ENCODE results near the gene CLTB. TPM values are rescaled to one million over a fixed set of nuclear protein-coding genes. Genes with fewer than 3 reads are reported as not detected.

The CLTB gene
- total and polyA plus RNA-seq, 10 of the 15 experiments (the other 5 are each of a cell fraction or from before 2014, with no cell fraction given) = 1.6 to 52.8 (median 36.9) TPM

GRCh38 chr5:176394096-176394495, 22.2 kb downstream of the CLTB start:
- Histone ChIP-seq H3K4me1 (ENCODE audit: control insufficient read depth, insufficient read depth, low read length) (0 out of 2 replicates have a peak, but pooled peaks cover 5% of the 10 kb centered on the region), H3K27me3 (replicated peaks in 1 of 2; ENCODE audit: control insufficient read depth in 2 of 2, insufficient read depth in 2 of 2, low read length in 1 of 2) (no peaks in the 10 kb centered on the region), H3K36me3 (ENCODE audit: control insufficient read depth in 2 of 2, insufficient read depth in 2 of 2, low read length in 1 of 2) (peaks cover 3% of the 10 kb centered on the region in 2 experiments; a peak in 2 of 4 replicates), H3K27ac (ENCODE audit: control insufficient read depth, insufficient read depth) (no peak overlapping the region), H3K4me3 (no peak overlapping the region), H3K9me3 (replicated peaks; ENCODE audit: control insufficient read depth, insufficient read depth, low read length) (no peaks in the 10 kb centered on the region), H3K9ac (ENCODE audit: control insufficient read depth, insufficient read depth, low read length) (no peak overlapping the region), H3K4me2 (ENCODE audit: control insufficient read depth, insufficient read depth) (no peak overlapping the region), H4K20me1 (ENCODE audit: control insufficient read depth, insufficient read depth) (no peaks in the 10 kb centered on the region), H2AFZ (ENCODE audit: control insufficient read depth, low read depth, low read length) (no peak overlapping the region), H3K79me2 (ENCODE audit: control insufficient read depth, insufficient read depth, low read length) (peaks cover 15% of the 10 kb centered on the region)
- RAD21 ChIA-PET (ENCODE audit: unreplicated experiment) = no interaction called here
- CTCF ChIA-PET = no interaction called here
- no peak for DNase-seq (ENCODE audit: low read depth, low spot score)
- TF ChIP-seq ZNF687 (IDR thresholded peaks at IDR 0.05) = no peak
- no peak for TF ChIP-seq CBX5 (IDR thresholded peaks at IDR 0.05; ENCODE audit: low read depth)
- TF ChIP-seq ZNF384 (IDR thresholded peaks at IDR 0.05; ENCODE audit: borderline replicate concordance, low read depth, low read length) = no peak
- TF ChIP-seq PML (IDR thresholded peaks at IDR 0.05; ENCODE audit: low read length) = no peak
- no peak for TF ChIP-seq ZBTB33 (IDR thresholded peaks at IDR 0.05)
- TF ChIP-seq E2F8 (IDR thresholded peaks at IDR 0.05; ENCODE audit: low read depth, partially characterized antibody) = no peak
- ATAC-seq = no peak
- in situ Hi-C loops (cut with MboI) (no loop called here), intact Hi-C loops (cut with micrococcal nuclease; ENCODE audit: unreplicated experiment) (no loop called here)
- FAIRE-seq = no peak
- 73% methylated on average over 9 of the region's 9 CpGs for WGBS (ENCODE audit: insufficient coverage, insufficient replicate concordance, low lambda C conversion rate, missing lambda C conversion rate)
- POLR2A ChIA-PET = no interaction called here
- SMC1A ChIA-PET (ENCODE audit: uncharacterized antibody, unreplicated experiment) = interaction anchor here (1.1 kb wide), 1 partner anchor 35 kb away, joined by 3 read pairs; no protein-coding TSS in a partner anchor
- no TSS peak for BruUV-seq (replicated peaks)

All from GM12878 (cell line).